Measurements from ENCODE around the gene HDC.
A peak's percentile ranks its signal among the peaks of the same experiment; 100 is the strongest.

HDC gene

DNA sequence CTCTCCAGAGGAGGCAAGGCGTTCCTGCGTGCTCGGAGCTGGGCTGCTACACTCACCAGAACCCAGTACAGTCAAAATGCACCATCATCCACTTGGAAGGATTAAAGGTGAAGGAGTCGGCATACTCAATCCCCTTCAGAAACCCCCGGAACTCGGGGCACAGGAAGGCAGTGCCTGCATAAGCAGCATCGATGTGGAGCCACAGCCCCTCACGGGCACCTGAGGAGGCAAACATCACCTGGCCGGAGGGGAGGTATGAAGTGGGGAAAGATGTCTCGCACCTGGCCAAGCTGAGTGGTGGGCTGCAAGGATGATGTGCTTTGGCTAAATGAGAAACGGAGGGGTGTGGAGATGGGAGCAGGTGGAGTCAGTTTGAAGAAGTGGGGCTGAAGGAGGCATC, 13.0 kb downstream of the HDC start:
- DNase-seq (ENCODE audit: low read depth): no peak

DNA sequence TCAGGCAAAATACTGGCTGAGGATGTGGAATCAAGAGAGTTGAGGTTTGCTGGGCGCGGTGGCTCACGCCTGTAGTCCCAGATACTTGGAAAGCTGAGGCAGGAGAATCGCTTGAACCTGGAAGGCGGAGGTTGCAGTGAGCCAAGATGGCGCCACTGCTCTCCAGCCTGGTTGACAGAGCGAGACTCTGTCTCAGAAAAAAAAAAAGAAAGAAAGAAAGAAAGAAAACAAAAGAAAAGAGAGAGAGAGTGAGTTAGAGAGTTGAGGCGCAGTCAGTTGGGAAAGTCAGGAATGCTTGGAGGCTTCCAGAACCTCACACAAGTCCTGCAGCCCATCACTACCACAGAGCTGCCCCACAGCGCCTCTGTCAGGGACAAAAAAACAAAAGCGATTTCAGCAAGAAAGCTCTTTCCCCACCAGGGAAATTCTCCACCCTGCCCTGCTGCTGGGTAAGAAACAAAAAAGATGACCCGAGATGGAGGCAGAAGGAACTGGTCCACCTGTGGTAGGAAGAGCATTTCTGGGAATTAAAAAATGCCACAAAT, 13.8 kb downstream of the HDC start:
- no peak for DNase-seq (ENCODE audit: low read depth)

DNA sequence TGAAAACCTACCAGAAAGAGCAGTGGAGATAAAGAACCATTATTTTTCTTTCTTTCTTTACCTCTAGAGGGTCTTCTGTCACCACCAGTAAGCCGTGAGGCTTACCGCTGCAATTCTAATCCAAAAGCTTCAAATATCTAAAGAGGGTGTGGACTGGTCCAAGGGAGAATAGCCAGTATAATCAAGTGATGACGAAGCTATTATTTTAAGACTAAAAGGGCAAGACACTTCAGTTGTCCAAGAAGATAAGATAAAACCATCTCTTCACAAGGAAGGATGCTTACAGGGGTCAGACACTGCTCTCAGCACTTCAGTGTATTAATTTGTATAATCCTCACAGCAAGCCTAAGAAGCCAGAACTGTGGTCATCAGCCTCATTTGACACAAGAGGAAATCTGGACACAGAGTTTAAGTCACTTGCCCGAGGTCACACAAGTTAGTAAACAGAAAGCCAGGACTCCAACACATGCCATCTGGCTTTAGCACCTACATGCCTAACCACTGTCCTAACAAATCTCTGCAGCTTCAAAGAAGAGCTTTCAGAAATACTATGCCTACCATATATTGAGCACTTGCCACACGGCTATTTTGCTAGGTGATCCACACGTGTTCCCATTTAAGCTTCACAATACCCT, 14.6 kb downstream of the HDC start:
- DNase-seq (ENCODE audit: low read depth): no peak

DNA sequence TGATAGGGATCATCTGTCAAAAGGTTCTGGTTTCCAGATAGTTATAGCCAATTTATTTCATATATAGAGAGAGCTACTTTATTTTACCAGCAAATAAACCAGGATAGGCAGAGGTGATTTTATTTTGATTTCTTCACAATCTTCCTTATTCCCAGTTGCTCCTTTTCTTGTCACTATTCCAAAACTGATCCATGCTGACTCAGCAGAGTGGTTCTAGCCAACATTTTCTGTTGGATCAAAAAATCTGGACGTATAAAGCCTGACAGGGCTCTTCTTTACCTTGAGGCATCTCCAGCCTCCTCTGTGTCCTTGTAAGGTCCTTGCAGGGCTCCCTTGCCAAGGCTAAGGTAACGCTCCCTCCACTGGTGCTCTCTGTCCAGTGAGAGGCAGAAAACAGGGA, 15.8 kb downstream of the HDC start:
- DNase-seq (ENCODE audit: low read depth): no peak

DNA sequence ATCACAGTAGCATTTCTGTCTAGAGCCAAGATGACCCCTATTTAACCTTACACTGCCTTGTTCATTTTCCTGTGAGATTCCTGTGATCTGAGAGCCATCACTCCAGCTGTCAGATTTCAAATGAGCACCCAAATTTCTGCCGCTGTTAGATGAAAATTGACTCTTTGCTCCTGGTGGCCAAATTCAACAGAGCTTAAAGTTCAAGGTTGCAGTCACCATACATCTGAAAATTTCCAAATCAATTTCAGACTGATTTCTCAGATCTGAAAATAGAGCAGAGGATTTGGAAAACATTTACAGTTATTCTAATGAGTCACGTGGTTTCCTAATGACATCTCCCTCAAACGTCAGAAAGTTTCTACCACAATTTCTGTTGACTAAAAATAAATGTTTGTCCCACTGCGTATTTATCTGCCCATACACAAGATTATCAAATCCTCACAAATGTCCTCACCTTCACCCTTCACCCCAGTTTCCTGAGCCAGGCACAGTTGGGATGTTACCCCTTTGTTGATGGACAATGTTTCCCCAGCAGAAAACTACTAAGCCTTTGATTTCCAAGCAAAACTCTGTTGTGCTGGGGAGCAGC, 16.4 kb downstream of the HDC start:
- no peak for DNase-seq (ENCODE audit: low read depth)

DNA sequence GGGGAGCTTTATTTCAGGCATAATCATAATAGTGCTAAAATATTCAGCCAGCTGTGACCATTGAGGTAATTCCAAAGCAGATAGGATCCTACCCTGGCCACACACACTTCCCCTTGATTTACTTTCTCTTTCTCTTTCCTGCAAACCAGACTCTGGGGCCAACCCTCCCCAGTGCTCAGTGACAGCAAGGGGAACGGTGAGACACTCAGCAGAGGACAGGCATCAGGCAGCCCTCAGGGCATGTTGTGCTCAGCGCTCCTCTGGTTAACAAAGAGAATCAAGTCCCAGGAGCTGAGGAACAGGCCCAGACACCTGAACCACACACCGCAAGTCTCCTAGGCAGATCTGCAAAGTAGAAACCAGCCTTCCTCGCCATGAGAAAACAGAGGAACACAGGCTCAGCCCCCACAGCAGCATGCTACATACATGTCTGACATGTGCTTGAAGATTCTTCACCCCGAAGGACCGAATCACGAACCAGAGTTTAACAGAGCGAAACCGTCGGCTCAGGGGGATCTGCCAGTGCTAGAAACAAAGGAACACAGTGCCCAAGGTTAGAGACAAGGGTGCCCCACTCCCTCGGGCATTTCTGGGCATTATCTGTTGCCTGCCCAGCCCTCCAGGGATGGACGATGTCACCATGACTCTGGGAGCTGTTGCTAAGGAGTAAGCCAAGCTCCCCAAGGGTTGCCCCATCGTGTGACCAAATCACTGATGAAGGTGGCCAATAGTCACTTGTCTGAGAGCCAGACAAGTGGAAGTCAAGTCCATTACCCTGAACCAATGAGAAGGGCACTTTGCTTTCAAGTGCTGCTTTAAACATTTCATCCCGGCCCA, 17.5 kb downstream of the HDC start:
- DNase-seq (ENCODE audit: low read depth): no peak

DNA sequence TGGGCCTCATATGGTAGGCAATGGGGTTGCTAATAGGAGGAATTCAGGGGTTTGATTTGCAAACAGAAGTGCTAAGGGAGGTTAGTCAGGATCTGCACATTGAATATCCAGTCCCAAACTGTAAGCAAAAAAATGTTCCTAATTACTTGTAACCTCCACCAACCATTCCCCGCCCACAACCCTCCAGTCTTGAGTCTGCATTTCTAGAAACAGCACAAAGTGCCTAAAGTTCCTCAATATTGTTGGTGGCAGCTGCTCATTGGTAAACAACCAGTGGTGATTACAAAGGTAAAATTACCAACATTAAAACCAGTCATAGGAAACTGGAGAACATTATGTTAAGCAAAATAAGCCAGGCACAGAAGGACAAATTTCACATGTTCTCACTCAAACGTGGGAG, 18.9 kb downstream of the HDC start:
- DNase-seq (ENCODE audit: low read depth): no peak

DNA sequence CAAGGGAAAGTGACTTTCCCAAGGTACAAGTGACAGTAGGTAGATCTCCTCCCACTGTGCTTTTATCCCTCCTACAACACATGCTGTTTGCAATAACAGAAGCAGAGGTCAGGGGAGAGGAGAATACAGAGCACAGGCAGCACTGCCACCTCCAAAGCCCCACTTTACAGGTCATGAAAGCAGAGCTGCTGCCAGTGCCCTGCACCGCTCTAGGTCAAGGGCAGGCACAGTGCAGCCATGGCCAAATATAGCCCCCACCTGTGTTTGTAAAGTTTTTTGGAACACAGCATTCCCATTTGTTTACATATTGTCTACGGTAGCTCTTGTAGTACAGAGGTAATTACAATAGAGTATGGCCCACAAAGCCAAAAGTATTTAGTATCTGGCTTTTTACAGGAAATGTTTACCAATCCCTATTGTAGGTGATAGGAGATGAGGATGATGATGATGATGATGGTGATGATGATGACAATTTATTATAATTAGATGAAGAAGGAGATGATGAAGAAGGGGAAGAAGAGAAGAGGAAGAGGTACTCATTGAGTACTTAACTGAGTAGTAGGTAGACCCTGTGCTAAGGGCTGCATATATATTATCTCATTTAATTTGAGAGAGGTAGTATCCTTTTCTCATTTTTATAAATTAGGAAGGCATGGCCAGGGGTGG, 20.4 kb downstream of the HDC start:
- no peak for DNase-seq (ENCODE audit: low read depth)

DNA sequence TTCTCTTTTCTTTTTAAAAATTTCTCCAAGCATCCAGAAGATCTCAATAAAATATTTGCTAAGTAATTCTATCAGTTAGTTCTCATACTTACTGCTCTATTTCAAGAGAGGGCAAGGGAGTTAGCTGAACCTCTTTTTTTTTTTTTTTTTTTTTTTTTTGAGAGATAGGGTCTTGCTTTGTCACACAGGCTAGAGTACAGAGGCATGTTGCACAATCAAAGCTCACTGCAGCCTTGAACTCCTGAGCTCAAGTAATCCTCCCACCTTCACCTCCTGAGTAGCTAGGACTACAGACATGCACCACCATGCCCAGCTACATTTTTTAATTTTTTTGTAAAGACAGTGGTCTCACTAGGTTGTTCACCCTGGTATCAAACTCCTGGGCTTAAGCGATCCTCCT, 21.4 kb downstream of the HDC start:
- no peak for DNase-seq (ENCODE audit: low read depth)

DNA sequence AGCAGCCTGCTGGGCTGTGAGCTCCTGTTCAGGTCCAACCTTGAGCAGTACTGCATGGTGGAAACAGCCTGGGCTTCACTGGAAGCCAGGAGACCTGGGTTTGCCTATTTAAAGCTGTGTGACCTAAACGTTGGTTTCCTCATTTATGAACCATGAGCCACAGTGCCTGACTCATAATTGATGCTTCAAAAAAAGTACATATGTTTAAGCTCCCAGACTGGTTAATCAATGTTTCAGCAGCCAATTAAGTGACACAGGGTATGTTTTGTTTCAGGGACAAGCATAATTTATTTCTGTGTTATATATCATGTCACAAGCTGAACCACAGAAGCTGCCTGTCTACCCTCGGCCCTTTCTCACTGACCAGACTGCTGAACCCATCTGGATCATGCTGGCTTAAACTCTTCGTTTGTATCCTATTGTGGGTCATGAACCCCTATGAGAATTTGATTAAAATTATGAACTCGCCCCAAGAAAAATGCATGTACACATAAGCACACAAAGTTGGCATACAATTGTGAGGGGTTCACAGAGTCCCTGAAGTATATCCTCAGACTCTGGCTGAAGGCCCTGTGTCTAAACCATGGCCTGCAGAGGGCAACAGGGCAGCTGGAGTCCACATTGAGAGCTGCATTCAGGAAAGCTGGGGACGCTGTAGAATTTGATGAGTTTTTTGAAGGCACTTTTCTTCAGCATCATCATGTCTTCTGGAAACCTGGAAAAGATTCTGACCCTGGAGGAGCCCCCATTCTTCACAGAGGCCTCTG, 23.7 kb downstream of the HDC start:
- DNase-seq (ENCODE audit: low read depth): peak; percentile 43

DNA sequence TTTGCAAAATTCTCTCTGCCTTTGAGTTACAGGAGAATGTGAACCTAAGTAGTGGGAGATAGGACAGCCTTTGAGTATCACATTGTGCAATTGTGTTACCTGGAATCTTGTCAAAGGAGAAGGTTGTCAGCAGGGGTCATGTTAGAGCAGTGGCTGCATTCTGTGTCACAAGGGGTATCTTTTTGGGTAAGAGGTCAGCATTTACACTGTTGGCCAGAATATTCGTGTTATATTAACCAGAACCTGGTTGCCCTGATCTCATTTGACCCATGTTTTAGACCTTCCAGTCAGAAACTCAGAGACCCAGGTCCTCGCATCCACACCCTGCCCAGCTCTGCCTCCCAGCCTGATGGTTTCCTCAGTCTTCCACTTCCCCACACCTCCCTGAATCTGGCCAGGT, 27.3 kb downstream of the HDC start:
- no peak for DNase-seq (ENCODE audit: low read depth)

DNA sequence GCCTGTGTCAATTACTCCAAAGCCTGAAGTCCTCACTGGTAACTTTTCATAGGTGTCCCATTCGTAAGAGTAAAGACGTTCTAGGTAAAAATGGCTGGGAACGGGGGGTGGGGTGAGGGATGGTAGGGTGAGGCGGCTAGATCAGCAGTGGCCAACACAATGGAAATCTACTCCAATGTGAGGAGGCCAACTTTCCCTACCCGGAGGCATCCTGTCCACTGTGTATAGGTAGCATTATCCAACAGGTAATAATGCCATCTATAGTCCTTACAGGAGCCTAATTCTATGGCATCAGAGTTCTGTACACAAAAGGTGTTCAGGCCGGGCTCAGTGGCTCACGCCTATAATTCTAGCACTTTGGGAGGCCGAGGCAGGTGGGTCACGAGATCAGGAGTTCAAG, 29.1 kb downstream of the HDC start:
- no peak for DNase-seq (ENCODE audit: low read depth)

DNA sequence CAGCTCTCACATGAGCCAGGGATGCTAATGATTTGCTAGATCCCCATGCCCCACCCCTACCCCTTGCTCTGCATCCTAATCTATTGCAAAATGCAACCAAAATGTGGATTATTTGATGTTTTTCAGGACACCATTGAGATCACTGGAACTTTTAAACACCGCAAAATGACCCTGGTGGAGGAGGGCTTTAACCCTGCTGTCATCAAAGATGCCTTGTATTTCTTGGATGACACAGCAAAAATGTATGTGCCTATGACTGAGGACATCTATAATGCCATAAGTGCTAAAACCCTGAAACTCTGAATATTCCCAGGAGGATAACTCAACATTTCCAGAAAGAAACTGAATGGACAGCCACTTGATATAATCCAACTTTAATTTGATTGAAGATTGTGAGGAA, 29.7 kb downstream of the HDC start:
- DNase-seq (ENCODE audit: low read depth): no peak

DNA sequence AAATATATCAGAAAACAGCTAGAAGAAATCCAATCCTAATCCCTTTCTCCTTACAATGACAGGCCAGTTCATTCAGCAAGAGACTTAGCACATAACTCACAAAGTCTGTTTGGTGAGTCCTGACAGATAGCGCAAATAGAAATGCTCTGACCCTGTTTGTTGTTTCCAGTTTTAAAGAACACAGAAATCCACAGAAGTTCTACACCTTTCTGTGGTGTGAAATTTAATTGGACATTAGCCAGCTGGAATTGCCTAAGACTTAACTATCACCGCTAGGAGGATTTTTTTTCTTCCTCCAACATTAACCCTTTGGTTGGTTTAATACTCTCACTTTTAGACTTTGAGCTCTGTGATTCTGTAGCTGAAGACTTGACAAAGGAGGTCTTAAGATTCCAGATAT, 30.8 kb downstream of the HDC start:
- no peak for DNase-seq (ENCODE audit: low read depth)

DNA sequence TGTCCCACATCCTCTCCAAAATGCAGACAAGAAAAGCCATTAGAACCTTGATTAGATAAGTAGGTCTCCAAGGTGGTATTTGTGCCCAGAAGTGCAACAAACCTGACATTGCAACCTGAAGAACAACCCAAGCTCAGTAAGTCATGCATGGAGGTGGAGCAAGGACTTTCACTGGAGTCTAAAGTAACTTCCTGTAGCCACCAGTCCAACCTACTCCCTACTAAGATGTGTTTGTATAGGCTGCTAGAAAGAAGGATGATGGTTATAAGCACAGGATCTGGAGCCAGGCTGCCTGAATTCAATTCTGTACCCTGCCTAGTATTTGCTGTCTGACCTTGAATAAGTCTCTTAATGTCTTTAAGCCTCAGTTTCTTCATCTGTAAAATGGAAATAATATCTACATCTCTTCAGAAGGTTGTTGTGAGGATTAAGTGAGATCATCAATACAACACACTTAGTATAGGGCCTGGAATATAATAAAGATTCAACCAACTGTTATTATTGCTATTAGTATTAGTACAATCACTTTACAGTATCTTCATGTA, 32.3 kb downstream of the HDC start:
- DNase-seq (ENCODE audit: low read depth): no peak

DNA sequence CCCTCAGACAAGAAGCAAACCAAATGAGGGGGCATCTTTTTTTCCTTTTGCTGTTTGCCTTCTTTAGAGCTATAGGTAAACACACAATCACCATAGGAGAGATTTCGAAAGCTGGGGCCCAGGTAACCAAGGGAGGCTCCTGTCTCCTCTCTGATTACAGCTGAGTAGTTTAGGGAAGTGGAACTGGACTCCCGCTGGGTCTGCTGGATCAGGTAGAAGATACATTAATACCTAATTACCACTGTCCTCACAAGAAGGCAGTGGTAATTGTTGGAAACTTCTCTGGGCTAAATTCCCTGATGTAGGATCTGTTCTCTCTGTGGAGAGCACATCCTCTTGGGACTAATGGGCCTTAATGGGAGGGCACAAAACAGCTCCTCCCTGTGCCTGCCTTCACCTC, 32.7 kb downstream of the HDC start:
- no peak for DNase-seq (ENCODE audit: low read depth)

DNA sequence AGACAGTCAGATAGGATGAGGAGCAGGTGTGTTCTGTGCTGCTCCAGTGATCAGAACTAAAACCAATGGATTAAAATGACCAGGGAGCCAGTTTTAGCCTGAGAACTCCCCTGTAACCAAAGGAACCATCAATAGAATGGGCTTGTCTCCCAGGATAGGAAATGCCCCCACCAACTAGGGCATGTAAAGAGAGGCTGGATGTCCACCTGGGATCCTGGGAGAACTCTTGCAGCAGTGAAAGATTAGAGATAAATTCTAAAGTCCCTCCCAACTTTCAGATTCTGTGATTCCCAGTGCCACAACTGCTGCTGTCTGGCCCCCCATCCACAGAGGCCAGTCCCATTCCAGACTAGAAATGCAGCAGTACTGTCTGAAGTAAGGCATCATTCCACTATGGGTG, 33.8 kb downstream of the HDC start:
- DNase-seq (ENCODE audit: low read depth): no peak

DNA sequence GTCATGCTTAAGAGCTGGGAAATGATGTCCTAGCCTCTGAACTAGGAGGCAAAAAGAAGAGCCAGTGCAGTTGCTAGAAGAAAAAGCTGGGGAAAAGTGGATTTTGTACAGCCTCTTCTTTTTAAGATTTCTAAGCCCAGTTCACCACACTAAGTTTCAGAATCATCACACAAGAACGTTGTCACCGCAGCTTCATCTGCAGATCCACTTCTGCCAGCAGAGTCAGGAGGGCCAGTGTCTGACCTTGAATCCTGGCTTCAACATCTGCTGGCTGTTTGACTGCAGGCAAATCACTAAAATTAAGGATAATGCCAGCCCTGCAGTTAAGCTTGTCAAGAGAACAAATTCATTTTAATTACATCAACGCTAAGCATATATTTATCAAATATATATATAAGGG, 36.2 kb downstream of the HDC start:
- no peak for DNase-seq (ENCODE audit: low read depth)

DNA sequence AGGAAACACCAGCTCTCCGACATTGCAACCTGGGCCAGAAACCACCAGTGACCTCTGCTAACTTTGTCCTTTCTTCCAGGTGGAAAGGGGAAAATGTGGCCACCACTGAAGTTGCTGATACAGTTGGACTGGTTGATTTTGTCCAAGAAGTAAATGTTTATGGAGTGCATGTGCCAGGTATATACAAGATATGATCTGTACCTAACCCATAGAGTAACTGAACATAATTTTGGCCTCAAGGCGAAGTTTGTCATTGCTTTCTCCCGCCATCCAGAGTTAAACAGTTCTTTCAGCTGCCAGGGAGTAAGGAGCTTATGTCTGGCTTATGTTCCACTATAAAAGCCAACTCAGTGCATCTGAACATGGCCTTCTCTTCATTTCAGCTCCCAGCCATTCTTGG, 36.7 kb downstream of the HDC start:
- DNase-seq (ENCODE audit: low read depth): no peak

DNA sequence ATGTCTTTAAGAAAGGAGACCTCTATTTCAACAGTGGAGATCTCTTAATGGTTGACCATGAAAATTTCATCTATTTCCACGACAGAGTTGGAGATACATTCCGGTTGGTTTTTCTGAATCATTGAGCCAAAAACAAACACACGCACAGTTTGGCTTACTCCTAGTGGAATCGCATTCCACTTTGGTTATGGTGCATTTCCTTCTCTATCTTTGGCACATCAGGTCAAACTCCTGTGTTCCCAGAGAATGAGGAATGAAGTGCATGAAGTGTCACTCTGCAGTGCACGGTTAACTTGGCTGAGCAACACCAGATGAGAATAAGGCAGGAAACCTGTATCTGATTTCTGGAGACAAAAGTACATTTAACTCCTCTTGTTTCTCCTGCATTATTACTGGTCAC, 38.5 kb downstream of the HDC start:
- peak; percentile 66 for DNase-seq (ENCODE audit: low read depth)

DNA sequence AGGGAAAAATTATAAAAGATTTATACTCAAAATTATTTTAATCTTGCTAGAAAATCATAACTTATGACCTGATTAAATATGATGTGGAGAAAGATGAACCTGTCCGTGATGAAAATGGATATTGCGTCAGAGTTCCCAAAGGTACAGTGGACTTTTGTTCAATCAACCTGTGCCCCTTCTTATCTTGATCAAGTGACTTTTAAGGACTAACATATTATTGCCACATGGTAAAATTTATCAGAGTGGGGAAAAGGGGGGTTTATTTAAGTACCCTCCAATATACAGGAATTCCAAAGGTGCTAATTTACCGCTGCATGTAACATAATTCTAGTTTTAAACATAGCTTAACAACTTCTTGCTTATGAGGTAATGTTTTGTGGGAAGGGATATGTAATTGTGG, 39.6 kb downstream of the HDC start:
- no peak for DNase-seq (ENCODE audit: low read depth)

DNA sequence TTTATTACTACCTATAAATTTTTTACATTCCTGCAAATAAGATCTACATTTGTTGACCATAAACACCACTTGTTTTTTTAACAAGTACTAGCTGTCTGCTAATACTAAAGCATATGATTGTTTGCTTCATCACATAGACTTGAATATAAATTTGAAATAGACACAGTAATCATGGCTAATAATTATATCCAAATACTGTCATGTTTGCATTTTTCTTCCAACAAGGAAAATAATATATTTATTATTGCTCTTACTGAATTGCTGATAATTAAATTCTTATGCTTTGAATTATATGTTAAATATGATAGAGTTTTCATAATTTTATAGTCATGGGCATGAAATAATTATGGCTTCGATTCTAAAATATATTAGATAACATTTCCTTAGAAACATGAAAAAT, 40.5 kb downstream of the HDC start:
- no peak for DNase-seq (ENCODE audit: low read depth)

All from GM04504 (cell line).